ENCODE data around the gene AMBP. TPM values are rescaled to one million over a fixed set of nuclear protein-coding genes. Genes with fewer than 3 reads are reported as not detected.

The AMBP gene
- total and polyA plus RNA-seq, 2 of the 13 experiments (the other 11 are each of a cell fraction or from before 2014, with no cell fraction given) = 1,510 to 2,580 TPM

DNA sequence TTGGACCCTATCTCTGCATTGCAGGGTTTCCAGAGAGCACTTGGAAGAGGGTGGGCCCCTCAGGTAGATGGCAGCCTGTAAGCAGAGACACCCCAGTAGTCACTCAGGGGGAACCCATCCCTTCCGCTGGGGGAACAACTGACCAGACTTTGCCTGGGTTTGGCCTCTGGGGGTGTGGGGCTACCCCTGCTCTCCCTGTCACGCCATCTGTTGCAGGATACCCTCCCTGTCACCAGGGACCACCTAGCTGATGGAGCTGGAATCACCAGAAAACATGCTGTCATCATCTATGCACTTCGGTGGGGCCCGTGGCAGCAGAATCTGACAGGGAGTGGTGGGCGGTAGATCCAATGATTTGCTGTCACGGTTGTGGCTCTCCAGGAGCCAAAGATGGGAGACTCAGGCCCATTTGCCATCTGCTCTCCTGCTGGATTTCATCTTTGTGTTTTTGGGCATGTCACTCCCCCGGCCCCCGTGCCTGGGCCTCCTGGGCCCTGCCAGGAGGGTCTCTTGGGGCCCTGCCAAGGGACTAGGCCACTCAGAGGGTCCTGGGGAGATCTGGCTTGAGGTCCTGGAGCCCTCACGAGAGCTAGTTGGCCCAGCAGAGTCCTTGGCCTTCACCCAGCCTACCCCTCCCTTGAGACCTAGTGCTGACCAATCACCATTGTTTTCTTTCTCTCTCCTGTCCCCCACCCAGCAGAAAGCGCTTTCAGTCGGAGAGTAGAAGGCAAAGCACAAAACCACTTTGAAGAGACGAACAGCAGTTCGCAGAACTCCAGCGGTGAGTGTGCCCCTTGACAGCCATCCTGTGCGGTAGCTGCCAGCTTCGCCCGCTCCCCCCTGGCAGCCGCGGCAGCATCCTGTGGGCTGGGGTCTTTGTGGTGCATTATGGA is 45.9 kb downstream of the AMBP start:
- in situ Hi-C loops (cut with HindIII; ENCODE audit: extremely low pct_ligation_motif_present, low pct_unique_long_range_greater_than_20kb) = loop anchor here (25.0 kb wide), 1 partner anchor 295 kb away; no protein-coding TSS in a partner anchor
- Histone ChIP-seq H3K27ac (ENCODE audit: extremely low read length, insufficient read depth, low read length) (no peak overlapping the region), H2AFZ (ENCODE audit: low read length) (no peak overlapping the region), H3K27me3 (ENCODE audit: control insufficient read depth in 1 of 2, insufficient read depth in 2 of 2, low read length in 2 of 2) (peaks cover 1 to 41% of the 10 kb centered on the region in 2 experiments; a peak in 4 of 5 replicates), H3K4me3 (replicated peaks in 1 of 3; ENCODE audit: insufficient read depth in 1 of 3, low read depth in 2 of 3, low read length in 3 of 3) (no peak overlapping the region), H3K4me2 (ENCODE audit: low read depth, low read length) (no peak overlapping the region), H4K20me1 (ENCODE audit: insufficient read depth, low read length) (no peaks in the 10 kb centered on the region), H3K9me3 (ENCODE audit: low read length) (no peaks in the 10 kb centered on the region), H3K36me3 (replicated peaks in 1 of 2; ENCODE audit: control insufficient read depth in 1 of 2, insufficient read depth in 2 of 2, low read length in 2 of 2) (no peaks in the 10 kb centered on the region), H3K4me1 (ENCODE audit: insufficient read depth, low read length) (no peaks in the 10 kb centered on the region), H3K9ac (ENCODE audit: insufficient read depth, low read depth, low read length) (no peak overlapping the region), H3K79me2 (ENCODE audit: insufficient read depth, low read length) (no peaks in the 10 kb centered on the region)
- POLR2A ChIA-PET = no interaction called here
- FAIRE-seq (no peak), DNase-seq (ENCODE audit: low spot score) (no peak), ATAC-seq (no peak)
- intact Hi-C loops (cut with micrococcal nuclease; ENCODE audit: unreplicated experiment) = no loop called here
- WGBS (ENCODE audit: low lambda C conversion rate) = 82% methylated on average over 14 of the region's 19 CpGs
- TF ChIP-seq SOX13 (IDR thresholded peaks at IDR 0.05) (no peak), SOX13 (CRISPR knock-in tag; conservative IDR thresholded peaks at IDR 0.05 in 1 of 2, IDR thresholded peaks at IDR 0.05 in 1 of 2) (no peak)
- TF ChIP-seq, protein P1, sequence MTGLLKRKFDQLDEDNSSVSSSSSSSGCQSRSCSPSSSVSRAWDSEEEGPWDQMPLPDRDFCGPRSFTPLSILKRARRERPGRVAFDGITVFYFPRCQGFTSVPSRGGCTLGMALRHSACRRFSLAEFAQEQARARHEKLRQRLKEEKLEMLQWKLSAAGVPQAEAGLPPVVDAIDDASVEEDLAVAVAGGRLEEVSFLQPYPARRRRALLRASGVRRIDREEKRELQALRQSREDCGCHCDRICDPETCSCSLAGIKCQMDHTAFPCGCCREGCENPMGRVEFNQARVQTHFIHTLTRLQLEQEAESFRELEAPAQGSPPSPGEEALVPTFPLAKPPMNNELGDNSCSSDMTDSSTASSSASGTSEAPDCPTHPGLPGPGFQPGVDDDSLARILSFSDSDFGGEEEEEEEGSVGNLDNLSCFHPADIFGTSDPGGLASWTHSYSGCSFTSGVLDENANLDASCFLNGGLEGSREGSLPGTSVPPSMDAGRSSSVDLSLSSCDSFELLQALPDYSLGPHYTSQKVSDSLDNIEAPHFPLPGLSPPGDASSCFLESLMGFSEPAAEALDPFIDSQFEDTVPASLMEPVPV (CRISPR knock-in tag; IDR thresholded peaks at IDR 0.05) = no peak
- CTCF ChIA-PET (ENCODE audit: low intra/inter-chr PET ratio, low total read pairs) = no interaction called here
- BruUV-seq (replicated peaks) = no TSS peak

DNA sequence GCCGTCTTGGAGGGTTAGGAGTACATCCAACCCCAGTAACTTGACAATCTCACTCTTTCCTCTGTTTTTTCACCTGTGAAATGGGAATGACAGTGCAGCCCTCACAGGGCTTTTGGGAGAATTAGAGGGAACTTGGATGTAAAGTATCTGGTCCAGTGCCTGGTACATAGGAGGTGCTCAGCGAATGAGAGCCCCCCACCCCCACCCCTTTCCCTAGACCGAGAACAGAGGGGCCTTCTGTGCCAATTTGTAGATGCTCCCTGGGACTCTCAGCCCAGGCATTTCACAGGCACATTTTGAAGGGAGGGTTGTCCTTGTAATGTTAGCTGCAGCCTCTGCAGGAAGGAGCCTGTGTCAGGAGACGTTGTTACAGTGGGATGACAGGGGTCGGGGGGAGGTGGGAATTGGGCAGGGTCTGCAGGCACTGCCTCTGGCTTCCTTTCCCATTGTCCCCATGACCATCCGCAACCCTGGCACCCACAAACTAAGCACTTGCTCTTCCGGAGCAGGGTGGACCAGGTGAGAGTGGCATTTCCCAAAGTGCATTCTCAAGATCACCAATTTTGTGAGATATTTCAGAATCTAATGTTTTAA is 47.0 kb downstream of the AMBP start:
- peaks cover 1 to 45% of the 10 kb centered on the region in 2 experiments; a peak in 4 of 5 replicates for H3K27me3 ChIP-seq (ENCODE audit: control insufficient read depth in 1 of 2, insufficient read depth in 2 of 2, low read length in 2 of 2)
- H3K4me1 ChIP-seq (ENCODE audit: insufficient read depth, low read length) = no peaks in the 10 kb centered on the region
- FAIRE-seq = no peak
- ChIA-PET CTCF (ENCODE audit: low intra/inter-chr PET ratio, low total read pairs) (no interaction called here), POLR2A (no interaction called here)
- no peaks in the 10 kb centered on the region for H4K20me1 ChIP-seq (ENCODE audit: insufficient read depth, low read length)
- H3K9ac ChIP-seq (ENCODE audit: insufficient read depth, low read depth, low read length) = no peak overlapping the region
- H3K9me3 ChIP-seq (ENCODE audit: low read length) = no peaks in the 10 kb centered on the region
- in situ Hi-C loops (cut with HindIII; ENCODE audit: extremely low pct_ligation_motif_present, low pct_unique_long_range_greater_than_20kb) = loop anchor here (25.0 kb wide), 1 partner anchor 294 kb away; no protein-coding TSS in a partner anchor
- intact Hi-C loops (cut with micrococcal nuclease; ENCODE audit: unreplicated experiment) = no loop called here
- H3K4me2 ChIP-seq (ENCODE audit: low read depth, low read length) = no peak overlapping the region
- H3K4me3 ChIP-seq (replicated peaks in 1 of 3; ENCODE audit: insufficient read depth in 1 of 3, low read depth in 2 of 3, low read length in 3 of 3) = no peak overlapping the region
- H2AFZ ChIP-seq (ENCODE audit: low read length) = no peak overlapping the region
- no peak for ATAC-seq
- no peaks in the 10 kb centered on the region for H3K79me2 ChIP-seq (ENCODE audit: insufficient read depth, low read length)
- H3K27ac ChIP-seq (ENCODE audit: extremely low read length, insufficient read depth, low read length) = no peak overlapping the region
- H3K36me3 ChIP-seq (replicated peaks in 1 of 2; ENCODE audit: control insufficient read depth in 1 of 2, insufficient read depth in 2 of 2, low read length in 2 of 2) = no peaks in the 10 kb centered on the region
- WGBS (ENCODE audit: low lambda C conversion rate) = 31% methylated on average over 6 of the region's 7 CpGs
- no TSS peak for BruUV-seq (replicated peaks)
- no peak for DNase-seq (ENCODE audit: low spot score)
- TF ChIP-seq, protein P2, sequence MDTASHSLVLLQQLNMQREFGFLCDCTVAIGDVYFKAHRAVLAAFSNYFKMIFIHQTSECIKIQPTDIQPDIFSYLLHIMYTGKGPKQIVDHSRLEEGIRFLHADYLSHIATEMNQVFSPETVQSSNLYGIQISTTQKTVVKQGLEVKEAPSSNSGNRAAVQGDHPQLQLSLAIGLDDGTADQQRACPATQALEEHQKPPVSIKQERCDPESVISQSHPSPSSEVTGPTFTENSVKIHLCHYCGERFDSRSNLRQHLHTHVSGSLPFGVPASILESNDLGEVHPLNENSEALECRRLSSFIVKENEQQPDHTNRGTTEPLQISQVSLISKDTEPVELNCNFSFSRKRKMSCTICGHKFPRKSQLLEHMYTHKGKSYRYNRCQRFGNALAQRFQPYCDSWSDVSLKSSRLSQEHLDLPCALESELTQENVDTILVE (CRISPR knock-in tag; IDR thresholded peaks at IDR 0.05) = no peak
- TF ChIP-seq SSRP1 (CRISPR knock-in tag; IDR thresholded peaks at IDR 0.05) = no peak
- no peak for TF ChIP-seq SP5 (CRISPR knock-in tag; IDR thresholded peaks at IDR 0.05; ENCODE audit: borderline replicate concordance, low read depth)
- TF ChIP-seq, protein P3, sequence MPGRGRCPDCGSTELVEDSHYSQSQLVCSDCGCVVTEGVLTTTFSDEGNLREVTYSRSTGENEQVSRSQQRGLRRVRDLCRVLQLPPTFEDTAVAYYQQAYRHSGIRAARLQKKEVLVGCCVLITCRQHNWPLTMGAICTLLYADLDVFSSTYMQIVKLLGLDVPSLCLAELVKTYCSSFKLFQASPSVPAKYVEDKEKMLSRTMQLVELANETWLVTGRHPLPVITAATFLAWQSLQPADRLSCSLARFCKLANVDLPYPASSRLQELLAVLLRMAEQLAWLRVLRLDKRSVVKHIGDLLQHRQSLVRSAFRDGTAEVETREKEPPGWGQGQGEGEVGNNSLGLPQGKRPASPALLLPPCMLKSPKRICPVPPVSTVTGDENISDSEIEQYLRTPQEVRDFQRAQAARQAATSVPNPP (CRISPR knock-in tag; IDR thresholded peaks at IDR 0.05) = no peak
- TF ChIP-seq ZNF768 (CRISPR knock-in tag; IDR thresholded peaks at IDR 0.05) = no peak
- TF ChIP-seq, protein P4, sequence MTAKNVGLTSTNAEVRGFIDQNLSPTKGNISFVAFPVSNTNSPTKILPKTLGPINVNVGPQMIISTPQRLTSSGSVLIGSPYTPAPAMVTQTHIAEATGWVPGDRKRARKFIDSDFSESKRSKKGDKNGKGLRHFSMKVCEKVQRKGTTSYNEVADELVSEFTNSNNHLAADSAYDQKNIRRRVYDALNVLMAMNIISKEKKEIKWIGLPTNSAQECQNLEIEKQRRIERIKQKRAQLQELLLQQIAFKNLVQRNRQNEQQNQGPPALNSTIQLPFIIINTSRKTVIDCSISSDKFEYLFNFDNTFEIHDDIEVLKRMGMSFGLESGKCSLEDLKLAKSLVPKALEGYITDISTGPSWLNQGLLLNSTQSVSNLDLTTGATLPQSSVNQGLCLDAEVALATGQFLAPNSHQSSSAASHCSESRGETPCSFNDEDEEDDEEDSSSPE (CRISPR knock-in tag; IDR thresholded peaks at IDR 0.05) = no peak
- no peak for TF ChIP-seq ZNF772 (CRISPR knock-in tag; IDR thresholded peaks at IDR 0.05)
- TF ChIP-seq SIX1 (CRISPR knock-in tag; IDR thresholded peaks at IDR 0.05; ENCODE audit: borderline replicate concordance) = no peak
